Measurements from ENCODE around the gene CEMIP.
"Not testable (repeated sequence)": the region's sequence is repeated elsewhere in the genome, so short reads cannot be mapped to it uniquely, and the experiment has no call there.

The CEMIP gene

GRCh38 chr15:80937718-80938117 lies 158.5 kb downstream of the CEMIP start:
- no peak for DNase-seq

- no peak for DNase-seq
These were observed 160.0 kb downstream of the CEMIP start for GRCh38 chr15:80939216-80939615.

- DNase-seq, result no peak
These were observed 161.2 kb downstream of the CEMIP start for GRCh38 chr15:80940331-80940730.

GRCh38 chr15:80940851-80941250 lies 161.7 kb downstream of the CEMIP start:
- no peak for DNase-seq

GRCh38 chr15:80942266-80942665 lies 163.1 kb downstream of the CEMIP start:
- DNase-seq, result no peak

- DNase-seq, result no peak
These were observed 163.8 kb downstream of the CEMIP start for GRCh38 chr15:80942746-80943565.

- DNase-seq, result no peak
These were observed 165.6 kb downstream of the CEMIP start for GRCh38 chr15:80944818-80945217.

- DNase-seq, result no peak
These were observed 166.4 kb downstream of the CEMIP start for GRCh38 chr15:80945605-80946004.

GRCh38 chr15:80946576-80946975 lies 167.4 kb downstream of the CEMIP start:
- no peak for DNase-seq

GRCh38 chr15:80948651-80949292 lies 169.6 kb downstream of the CEMIP start:
- no peak for DNase-seq

- no peak for DNase-seq
These were observed 170.6 kb downstream of the CEMIP start for GRCh38 chr15:80949756-80950155.

GRCh38 chr15:80950291-80951078 lies 171.3 kb downstream of the CEMIP start:
- no peak for DNase-seq

GRCh38 chr15:80951941-80952340 lies 172.8 kb downstream of the CEMIP start:
- no peak for DNase-seq

GRCh38 chr15:80953001-80953952 lies 174.1 kb downstream of the CEMIP start:
- DNase-seq, result no peak

GRCh38 chr15:80953953-80954778 lies 175.0 kb downstream of the CEMIP start:
- DNase-seq, result no peak

- peak; percentile 40 for DNase-seq
These were observed 176.6 kb downstream of the CEMIP start for GRCh38 chr15:80955571-80956452.

GRCh38 chr15:80957556-80957955 lies 178.4 kb downstream of the CEMIP start:
- no peak for DNase-seq

- no peak for DNase-seq
These were observed 178.8 kb downstream of the CEMIP start for GRCh38 chr15:80957976-80958375.

GRCh38 chr15:80958818-80959495 lies 179.8 kb downstream of the CEMIP start:
- DNase-seq, result no peak

GRCh38 chr15:80965454-80965853 lies 186.3 kb downstream of the CEMIP start:
- not testable (repeated sequence) for DNase-seq
